Mesothelial cell of epicardium (in vitro differentiated cells): Measurements from ENCODE around the gene STK39. TPM values are rescaled to one million over a fixed set of nuclear protein-coding genes. Genes with fewer than 3 reads are reported as not detected.

Experiments
- DNase-seq, 2 experiments: peaks; one replicate each; pipeline ENCODE4 v3.0.0; 2021; ENCODE audit warnings: low spot score in 2 of 2; ENCODE audit not compliant: unreplicated experiment in 2 of 2
- H3K27ac Mint-ChIP-seq: 2 replicates; pipeline ENCODE4 v1.8.0; 2021; ENCODE audit warnings: mixed read lengths
- H3K27me3 Mint-ChIP-seq: 2 replicates; pipeline ENCODE4 v1.8.0; 2021; ENCODE audit warnings: low read depth, mixed read lengths
- H3K36me3 Mint-ChIP-seq: 2 replicates; pipeline ENCODE4 v1.8.0; 2021; ENCODE audit warnings: mixed read lengths
- H3K4me1 Mint-ChIP-seq: 2 replicates; pipeline ENCODE4 v1.8.0; 2021; ENCODE audit warnings: mixed read lengths
- H3K4me3 Mint-ChIP-seq: 2 replicates; pipeline ENCODE4 v1.8.0; 2021; ENCODE audit warnings: mild to moderate bottlenecking, moderate library complexity, mixed read lengths
- H3K9me3 Mint-ChIP-seq: 2 replicates; pipeline ENCODE4 v1.8.0; 2021; ENCODE audit warnings: mixed read lengths
- CTCF ChIP-seq: fragments of 200-600 bp; sonication (generic); IDR thresholded peaks from one replicate; pipeline ENCODE4 v1.5.0; 2021; ENCODE audit warnings: antibody characterized with exemption; ENCODE audit not compliant: unreplicated experiment
- total RNA-seq: library from RNA; stranded (reverse); gene quantifications from 3 replicates; pipeline ENCODE4 v1.2.1, GENCODE V29; 2021

Gene STK39
- total RNA-seq, 1 donor from 2014 or later, result 18.7 TPM

GRCh38 chr2:167987558-167987957 is 259.8 kb downstream of the STK39 start:
- H3K4me3 Mint-ChIP-seq, result no peak overlapping the region

GRCh38 chr2:167987026-167987425 is 260.4 kb downstream of the STK39 start:
- Mint-ChIP-seq H3K36me3 (peaks cover 15% of the 10 kb centered on the region), H3K9me3 (peaks cover 4% of the 10 kb centered on the region), H3K27me3 (no peaks in the 10 kb centered on the region), H3K4me1 (peaks cover 14% of the 10 kb centered on the region), H3K27ac (no peak overlapping the region), H3K4me3 (no peak overlapping the region)
- no peak for DNase-seq
- no peak for TF ChIP-seq CTCF

More at GRCh38 chr2:167987558-167987957, 259.8 kb downstream of the STK39 start:
- peaks cover 20% of the 10 kb centered on the region for H3K4me1 Mint-ChIP-seq
- H3K27ac Mint-ChIP-seq, result no peak overlapping the region
- DNase-seq, result no peak
- peaks cover 4% of the 10 kb centered on the region for H3K9me3 Mint-ChIP-seq
- peaks cover 15% of the 10 kb centered on the region for H3K36me3 Mint-ChIP-seq
- no peak for TF ChIP-seq CTCF
- H3K27me3 Mint-ChIP-seq, result no peaks in the 10 kb centered on the region

GRCh38 chr2:167986223-167986622 is 261.2 kb downstream of the STK39 start:
- Mint-ChIP-seq H3K9me3 (peaks cover 2% of the 10 kb centered on the region), H3K27ac (no peak overlapping the region), H3K36me3 (peaks cover 12% of the 10 kb centered on the region), H3K4me3 (no peak overlapping the region), H3K4me1 (peaks cover 11% of the 10 kb centered on the region), H3K27me3 (no peaks in the 10 kb centered on the region)
- no peak for DNase-seq
- TF ChIP-seq CTCF, result no peak

GRCh38 chr2:167981945-167982344 is 265.4 kb downstream of the STK39 start:
- H3K27me3 Mint-ChIP-seq, result no peaks in the 10 kb centered on the region
- H3K4me3 Mint-ChIP-seq, result no peak overlapping the region
- TF ChIP-seq CTCF, result no peak
- H3K36me3 Mint-ChIP-seq, result peaks cover 29% of the 10 kb centered on the region
- no peak overlapping the region for H3K27ac Mint-ChIP-seq
- H3K4me1 Mint-ChIP-seq, result peaks cover 4% of the 10 kb centered on the region
- peaks cover 5% of the 10 kb centered on the region for H3K9me3 Mint-ChIP-seq
- DNase-seq, result no peak

GRCh38 chr2:167980439-167980838 is 267.0 kb downstream of the STK39 start:
- TF ChIP-seq CTCF, result no peak

GRCh38 chr2:167972746-167973145 is 274.6 kb downstream of the STK39 start:
- Mint-ChIP-seq H3K9me3 (peaks cover 60% of the 10 kb centered on the region), H3K27me3 (no peaks in the 10 kb centered on the region), H3K27ac (no peak overlapping the region), H3K4me1 (no peaks in the 10 kb centered on the region), H3K4me3 (no peak overlapping the region), H3K36me3 (peaks cover 74% of the 10 kb centered on the region)
- no peak for TF ChIP-seq CTCF
- DNase-seq, result no peak

More at GRCh38 chr2:167980439-167980838, 267.0 kb downstream of the STK39 start:
- H3K4me1 Mint-ChIP-seq, result no peaks in the 10 kb centered on the region
- H3K4me3 Mint-ChIP-seq, result no peak overlapping the region
- H3K27ac Mint-ChIP-seq, result no peak overlapping the region
- peaks cover 37% of the 10 kb centered on the region for H3K36me3 Mint-ChIP-seq
- H3K27me3 Mint-ChIP-seq, result no peaks in the 10 kb centered on the region
- DNase-seq, result no peak
- H3K9me3 Mint-ChIP-seq, result peaks cover 14% of the 10 kb centered on the region
